HG02970 (cell line): ENCODE measurements around the gene ADK.
"Not testable (repeated sequence)": the region's sequence is repeated elsewhere in the genome, so short reads cannot be mapped to it uniquely, and the experiment has no call there.

Source experiments
- ATAC-seq: cut with Tn5 transposase; IDR thresholded peaks from one replicate; pipeline ENCODE4 v1.9.1; 2021; ENCODE audit warnings: mild to moderate bottlenecking, moderate library complexity, moderate number of reproducible peaks; ENCODE audit not compliant: unreplicated experiment, low FRiP score

ADK gene

DNA sequence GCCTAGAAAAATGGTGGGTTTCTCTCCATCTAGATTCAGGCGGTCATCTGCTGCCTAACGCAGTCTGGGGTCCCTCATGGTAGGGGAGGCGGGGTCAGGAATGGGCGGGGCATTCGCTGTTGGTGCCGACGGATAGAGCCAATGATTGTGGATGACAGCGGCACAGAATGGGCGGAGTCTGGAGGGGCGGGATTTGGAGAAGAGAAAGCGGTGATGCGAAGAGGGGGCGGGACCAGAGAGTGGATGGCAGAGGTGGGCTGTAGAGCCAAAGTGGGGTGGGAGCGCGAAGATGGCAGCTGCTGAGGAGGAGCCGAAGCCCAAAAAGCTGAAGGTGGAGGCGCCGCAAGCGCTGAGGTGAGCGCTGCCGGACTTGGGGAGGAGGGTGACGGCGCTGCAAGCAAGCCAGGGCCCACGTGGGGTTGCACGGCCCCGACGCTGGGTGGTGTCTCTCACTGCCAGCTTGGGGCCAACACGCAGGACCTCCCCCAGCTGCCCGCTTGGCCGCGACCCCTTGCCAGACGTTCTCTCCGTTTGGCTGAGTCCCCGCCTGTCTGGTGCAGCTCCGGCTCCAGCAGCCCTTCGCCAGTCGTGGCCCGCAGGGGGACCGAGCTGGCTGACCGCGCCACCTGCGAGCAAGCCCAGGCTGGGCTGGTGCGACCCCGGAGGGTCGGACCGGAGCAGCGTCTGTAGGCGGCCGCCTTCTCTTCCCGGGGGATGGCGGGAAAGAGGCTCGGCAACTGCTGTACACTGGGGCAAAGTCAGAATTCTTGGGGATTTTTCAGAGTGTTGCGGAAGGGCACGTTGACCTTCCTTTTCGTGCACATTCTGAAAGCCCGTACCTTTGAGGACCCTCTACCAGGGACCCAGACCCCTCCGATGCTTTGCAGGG is at the start of gene ADK:
Gene ADK, plus strand, starts transcription at position 232 of the 889 bp plus-strand sequence. Its CDS starts 58 bp downstream, at position 290.
- ATAC-seq, result peak; percentile 83

DNA sequence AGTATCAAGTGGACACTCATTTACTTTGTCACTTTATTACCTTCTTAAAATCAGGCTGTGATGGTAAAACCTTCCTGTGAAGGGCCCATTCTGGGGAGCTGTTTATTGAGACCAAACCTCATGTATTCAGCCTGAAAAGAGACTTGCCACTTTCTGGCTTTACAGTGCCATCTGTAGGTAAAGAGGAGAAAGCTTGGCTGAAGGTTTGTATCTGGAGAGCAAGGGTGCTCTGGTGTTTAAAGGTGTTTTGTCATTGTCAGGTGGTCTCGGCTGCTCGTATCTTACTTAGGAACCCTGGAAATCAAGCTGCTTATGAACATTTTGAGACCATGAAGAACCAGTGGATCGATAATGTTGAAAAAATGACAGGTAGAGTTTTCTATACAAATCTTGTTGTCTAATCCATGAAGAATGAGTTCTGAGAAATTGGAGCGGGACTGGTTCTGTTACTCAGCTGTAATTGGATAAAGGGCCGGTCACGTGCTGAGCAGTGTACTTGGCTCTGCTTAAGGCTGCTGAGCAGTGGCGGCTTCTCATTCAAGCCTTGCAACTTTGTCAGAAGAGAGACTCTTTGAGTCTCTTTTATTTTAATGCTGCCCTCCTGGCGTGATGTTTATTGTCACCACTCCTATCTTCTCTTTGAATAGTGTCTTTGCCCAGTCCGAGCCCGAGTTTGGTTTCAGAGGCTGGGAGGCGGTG is 47.3 kb upstream of the ADK start:
- no peak for ATAC-seq

DNA sequence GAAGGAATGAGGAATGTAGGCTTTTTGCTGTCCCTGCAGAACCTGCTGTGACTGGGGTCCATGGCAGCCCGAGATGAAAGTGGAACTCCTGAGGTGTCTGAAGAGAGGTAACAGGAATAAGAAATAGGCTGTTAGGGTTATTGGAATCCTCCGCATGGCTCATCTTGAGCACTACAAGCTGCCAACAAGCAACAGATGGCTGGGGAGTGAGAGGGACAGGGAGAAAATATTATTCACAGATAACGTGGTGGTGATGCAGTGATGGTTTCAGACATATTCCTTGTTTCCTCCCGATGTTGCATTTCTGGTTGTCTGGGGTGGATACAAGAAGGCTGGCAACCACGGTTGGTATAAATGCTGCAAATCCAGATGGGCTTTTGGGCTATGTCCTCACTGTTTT is 46.5 kb upstream of the ADK start:
- no peak for ATAC-seq

DNA sequence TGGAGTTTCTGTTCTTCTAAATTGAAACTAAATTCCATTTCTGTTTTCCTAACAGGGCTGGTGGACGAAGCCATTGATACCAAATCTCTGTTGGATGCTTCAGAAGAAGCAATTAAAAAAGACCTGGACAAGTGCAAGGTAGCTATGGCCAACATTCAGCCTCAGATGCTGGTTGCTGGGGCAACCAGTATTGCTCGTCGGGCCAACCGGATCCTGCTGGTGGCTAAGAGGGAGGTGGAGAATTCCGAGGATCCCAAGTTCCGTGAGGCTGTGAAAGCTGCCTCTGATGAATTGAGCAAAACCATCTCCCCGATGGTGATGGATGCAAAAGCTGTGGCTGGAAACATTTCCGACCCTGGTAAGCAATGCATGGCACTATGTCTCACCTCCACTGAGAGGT is 46.0 kb upstream of the ADK start:
- no peak for ATAC-seq

DNA sequence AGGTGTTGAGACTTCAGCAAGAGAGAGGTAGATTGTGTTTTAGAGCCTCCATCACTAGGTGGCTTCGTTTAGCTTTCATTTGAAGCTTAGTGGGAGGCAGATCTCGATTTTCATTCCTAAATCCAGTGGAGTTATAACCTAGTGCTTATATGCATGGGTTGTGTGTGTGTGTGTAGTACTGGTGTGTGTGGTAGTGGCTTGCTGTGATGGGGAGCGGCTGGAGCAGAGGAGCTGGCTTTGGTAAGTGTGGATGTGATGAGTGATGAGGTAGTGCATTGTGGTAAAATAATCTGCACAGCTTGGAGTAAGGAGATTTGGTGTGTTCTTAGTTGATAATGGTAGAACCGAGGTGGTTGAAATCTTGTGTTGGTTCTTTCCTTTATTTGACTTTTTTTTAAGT is 43.6 kb upstream of the ADK start:
- no peak for ATAC-seq

DNA sequence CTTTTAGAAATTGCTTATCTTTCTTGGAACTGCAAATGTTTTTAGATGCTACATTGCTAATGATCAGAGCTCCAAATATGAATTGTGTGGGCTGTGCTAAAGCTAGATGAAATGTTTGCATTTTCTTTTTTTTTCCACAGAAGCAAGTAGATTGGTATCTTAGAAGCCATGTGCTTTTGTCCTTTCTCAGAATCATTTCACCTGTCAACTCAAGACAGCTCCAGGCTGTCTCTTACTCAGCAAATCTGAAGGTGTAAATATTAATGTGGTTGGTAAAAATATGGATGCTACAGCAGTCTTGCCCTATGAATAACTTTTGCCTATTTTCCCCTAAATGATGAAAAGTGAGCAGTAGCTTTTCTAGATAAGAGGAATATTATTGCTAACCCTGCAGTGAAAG is 41.6 kb upstream of the ADK start:
- no peak for ATAC-seq

DNA sequence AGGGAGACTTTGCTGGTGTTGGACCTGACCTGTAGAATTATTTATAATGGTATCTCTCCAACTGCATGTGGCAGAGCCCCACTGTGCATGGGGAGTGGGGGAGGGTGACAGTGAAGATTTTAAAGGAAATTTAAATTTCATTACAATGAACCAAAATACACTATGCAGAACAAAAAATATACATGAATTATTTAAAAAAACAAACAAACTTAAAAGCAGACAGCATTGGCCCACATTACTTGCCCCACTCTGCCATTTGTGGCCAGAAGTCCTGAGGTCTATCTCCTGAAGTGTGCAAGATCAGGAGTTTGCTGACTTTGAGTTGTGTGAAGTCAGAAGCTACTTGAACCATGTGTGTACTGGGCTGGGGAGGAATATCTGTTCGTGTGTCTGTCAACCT is 40.9 kb upstream of the ADK start:
- ATAC-seq, result no peak

DNA sequence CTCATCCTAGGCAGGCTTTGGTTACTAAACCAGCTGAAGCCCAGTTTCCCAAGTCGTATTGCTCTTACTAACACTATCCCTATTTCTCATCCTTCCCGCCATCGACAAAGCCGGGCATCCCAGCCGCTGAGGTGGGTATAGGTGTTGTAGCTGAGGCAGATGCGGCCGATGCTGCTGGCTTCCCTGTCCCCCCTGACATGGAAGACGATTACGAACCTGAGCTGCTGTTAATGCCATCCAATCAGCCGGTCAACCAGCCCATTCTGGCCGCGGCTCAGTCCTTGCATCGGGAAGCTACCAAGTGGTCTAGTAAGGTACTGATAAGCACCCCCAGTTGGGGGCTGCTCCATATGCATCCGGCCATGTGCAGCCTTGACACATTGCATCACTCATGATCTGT is 39.2 kb upstream of the ADK start:
- no peak for ATAC-seq

DNA sequence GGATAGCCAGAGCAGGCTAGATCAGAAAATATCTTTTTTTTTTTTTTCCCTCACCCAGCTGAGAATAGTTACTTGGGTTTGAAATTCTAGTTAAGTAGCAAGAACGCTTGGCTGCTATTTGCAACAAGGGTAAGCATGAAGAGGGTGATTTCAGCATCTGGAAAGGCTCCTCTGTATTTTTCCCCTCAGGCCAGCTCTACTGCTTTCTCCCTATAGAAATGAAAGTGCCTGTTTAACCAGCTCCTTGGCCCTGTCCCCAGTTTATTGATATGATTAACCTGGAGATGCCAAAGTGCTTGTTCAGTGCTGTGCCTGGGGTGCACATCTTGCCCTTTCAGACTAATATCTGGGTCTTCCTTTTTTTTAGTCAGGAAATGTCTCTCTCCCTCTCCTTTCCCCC is 37.5 kb upstream of the ADK start:
- ATAC-seq, result no peak

DNA sequence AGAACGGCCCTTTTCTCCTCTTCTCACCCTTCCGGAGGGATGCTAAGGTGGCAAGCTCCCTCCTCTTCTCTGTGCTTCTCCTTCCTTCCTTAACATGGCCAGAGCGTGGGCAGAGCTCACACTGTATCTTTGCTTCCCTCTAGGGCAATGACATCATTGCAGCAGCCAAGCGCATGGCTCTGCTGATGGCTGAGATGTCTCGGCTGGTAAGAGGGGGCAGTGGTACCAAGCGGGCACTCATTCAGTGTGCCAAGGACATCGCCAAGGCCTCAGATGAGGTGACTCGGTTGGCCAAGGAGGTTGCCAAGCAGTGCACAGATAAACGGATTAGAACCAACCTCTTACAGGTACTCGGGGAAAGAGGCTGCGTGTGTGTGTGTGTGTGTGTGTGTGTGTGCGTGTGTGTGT is 37.0 kb upstream of the ADK start:
- no peak for ATAC-seq

DNA sequence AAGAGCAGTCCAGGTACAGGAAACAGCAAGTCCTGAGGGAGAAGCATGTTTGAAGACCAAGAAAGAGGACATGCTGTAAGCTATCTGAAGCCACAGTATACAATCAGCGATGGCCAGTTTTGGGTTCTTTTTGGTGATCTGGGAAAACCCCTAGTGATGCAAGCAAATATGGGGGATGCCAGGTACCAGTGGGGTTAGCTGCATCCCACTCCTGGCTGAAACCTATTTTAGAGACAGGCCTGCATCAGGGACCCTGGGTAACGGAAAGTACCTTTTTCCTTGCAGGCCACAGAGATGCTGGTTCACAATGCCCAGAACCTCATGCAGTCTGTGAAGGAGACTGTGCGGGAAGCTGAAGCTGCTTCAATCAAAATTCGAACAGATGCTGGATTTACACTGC is 33.3 kb upstream of the ADK start:
- ATAC-seq, result no peak

DNA sequence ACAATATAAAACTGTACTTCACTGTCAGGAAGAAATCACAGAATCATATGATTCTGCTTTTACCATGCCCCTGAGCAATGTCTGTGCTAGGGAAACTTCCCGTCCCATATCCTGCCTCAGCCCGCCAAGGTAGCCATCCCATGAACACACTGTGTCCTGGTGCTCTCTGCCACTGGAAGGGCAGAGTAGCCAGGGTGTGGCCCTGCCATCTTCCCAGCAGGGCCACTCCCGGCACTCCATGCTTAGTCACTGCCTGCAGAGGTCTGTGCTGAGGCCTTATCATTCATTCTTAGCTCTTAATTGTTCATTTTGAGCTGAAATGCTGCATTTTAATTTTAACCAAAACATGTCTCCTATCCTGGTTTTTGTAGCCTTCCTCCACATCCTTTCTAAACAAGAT is 32.2 kb upstream of the ADK start:
- ATAC-seq, result no peak

DNA sequence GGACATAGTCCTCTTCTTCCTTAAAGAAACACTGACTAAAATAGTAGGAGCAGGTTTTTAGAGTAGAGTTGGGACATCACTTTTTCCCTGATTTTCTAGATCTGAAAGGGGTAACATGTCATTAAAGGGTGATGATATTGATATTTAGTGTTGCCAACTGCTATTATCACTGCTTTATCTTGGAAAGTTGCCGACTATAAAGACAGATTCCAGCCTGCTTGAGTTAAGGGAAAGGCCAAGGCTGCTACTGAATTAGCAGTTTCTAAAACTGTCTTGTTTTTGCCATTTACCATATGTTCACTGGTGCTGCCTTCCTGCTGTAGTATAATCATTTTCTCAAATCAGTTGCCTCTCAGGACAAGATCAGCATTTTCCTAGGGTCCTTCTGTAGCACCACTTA is 30.1 kb upstream of the ADK start:
- ATAC-seq, result no peak

DNA sequence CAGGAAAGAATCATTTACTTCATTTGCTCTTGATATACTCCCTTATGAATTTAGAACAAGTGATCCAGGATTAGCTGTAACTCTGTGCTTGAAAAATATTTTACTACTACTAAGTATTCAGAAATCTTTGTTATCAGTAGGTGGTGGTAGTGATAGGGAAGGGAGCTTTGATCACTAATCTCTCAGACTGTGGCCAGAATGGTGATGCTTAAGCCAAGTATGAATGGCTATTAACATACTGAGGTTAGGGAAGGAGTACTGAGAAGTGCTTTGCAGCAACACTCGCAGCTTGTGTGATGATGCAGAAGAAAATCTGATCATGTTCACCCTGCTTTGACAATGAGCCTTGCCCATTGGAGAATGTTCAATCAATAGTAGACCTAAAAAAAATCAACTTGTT is 29.7 kb upstream of the ADK start:
- ATAC-seq, result no peak

DNA sequence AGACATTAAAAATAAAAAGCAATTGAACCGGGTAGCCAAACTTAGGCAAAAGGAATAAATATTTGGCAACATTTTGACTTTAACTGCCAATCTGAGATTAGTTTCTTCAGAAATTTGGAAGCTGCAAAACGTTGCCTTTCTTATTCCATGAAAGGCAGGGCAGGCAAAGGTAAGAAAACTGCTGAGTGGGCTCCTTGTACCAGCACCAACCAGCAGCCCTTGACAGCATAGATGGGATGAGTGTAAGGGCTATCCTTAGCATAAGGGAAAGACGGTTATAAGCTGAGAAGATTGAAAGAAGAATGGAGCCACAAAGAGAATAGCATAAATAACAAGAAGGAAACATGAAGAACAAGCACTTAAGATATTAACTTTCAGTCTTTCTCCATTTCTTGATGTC is 29.0 kb upstream of the ADK start:
- no peak for ATAC-seq

DNA sequence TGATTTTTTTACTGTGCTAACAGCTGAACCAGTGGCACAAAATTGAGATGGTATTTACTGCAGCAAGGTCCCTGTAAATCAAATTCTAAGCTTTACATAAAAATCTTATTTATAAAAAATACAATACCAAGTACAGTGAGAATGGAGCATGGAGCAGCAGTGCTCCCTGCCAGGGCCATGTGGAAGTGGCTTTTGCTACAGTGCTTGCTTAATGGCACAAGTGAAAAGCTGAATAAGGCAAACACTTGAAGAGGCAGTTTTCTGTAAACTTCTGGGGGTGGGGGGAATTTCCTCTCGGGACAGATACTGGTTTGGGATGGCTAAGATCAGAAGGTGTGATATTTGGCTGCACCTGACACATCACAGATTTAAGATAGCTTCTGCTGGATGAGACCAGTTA is 27.9 kb upstream of the ADK start:
- no peak for ATAC-seq

DNA sequence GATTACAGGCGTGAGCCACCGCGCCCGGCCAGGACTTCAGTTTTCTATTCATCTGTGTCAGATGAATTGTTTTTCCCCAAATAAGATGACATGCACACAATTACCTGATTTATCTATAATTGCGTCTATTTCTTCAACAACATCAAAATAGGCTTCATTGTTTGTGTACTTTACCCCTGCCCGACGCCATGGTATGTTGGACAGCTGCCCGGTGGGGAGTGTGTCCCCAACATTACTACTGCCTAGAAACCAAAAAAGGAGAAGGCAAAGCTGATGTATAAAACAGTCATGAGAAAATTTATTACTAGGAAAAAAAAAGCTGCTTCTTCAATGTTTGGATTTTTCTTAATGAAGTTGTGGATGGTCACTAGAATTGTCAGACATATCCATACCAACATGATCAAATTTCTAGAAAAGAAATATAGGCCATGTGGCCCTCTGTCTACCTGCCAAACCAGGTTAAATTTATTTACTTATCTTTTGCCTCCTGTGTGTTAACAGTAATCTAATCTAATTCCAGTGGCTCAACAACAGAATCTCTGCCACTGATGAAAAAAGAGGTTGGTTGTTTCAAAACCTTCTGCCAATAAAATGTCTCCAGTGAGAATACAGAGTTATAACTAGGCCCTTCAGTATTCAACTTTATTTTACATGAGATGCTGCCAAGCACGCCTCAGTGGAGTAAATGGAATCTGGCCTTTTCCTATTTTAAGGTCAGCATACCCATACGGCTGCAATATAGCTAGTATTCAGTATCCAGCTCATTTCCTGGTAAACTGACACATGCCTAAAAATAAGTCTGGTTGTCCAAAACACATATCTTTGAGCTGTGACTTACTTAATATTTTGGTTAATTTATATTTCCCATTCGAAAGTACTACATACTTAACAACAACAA is 16.8 kb upstream of the ADK start:
- ATAC-seq, result no peak

DNA sequence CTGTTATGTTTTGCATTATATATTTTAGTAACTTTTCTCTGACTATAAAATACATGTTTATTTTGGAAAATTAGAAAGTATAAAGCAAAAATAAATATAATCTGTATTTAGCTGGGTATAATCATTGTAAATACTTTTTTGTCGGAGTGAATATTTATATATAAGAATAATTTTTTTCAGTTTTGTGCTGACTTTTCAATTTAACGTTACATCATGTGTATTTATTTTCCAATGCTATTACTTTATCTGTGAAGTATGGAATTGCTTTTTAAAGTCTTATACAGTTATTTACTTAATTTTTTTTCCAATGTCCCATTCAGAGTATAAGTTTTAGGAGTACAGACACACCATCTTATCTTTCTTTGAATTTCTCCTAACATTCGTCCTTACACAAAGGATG is 15.6 kb upstream of the ADK start:
- no peak for ATAC-seq

DNA sequence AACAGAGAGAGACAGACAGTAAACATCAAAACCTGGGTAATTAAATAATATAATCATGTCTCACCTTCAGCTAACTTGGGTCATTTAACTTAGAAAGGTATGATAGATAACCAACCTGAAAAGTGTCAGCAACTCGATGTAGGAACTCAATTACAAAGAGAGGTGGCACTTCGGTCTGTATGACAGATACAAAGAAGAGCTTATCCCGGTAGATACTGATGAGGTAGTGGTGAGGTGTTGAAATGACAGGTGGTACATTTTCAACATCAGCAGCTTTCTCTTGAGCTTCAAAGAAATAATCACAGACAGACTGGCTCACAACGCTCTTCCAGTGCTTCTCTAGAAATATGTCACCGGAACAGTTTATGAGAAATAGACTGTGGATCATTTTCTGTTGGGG is 13.0 kb upstream of the ADK start:
- no peak for ATAC-seq

DNA sequence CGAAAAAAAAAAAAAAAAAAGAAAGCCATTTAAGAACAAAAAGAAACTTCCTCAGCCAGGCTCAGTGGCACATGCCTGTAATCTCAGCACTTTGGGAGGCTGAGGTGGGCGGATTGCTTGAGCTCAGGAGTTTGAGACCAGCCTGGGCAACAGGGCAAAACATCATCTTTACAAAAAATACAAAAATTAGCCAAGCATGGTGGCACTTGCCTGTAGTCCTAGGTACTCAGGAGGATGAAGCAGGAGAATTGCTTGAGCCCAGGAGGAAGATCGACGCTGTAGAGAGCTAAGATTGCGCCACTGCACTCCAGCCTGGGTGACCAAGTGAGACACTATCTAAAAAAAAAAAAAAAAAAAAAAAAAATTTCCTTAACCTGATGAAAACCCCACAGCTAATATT is 12.4 kb upstream of the ADK start:
- not testable (repeated sequence) for ATAC-seq

DNA sequence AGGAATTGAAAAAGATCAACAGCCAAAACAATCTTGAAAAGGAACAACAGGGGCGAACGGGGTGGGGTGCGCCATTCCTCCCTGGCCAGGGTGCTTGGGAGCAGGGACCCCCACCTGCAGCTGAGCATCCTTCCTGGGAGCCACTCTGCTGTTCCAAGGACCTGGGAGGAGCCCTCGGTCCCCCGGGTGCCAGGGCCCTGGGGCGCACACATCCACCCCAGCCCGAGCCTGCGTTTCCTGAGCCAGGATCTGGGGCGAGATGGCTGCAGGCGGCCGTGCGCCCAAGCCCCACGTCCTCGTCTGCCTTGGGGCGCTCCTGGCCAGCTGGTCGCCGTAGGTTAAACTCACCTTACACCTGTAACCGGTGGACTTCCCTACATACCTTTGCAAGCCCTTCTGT is 11.0 kb upstream of the ADK start:
- ATAC-seq, result no peak
